Panc1 (cell line): Measurements from ENCODE around the gene APOL6. TPM values are rescaled to one million over a fixed set of nuclear protein-coding genes. Genes with fewer than 3 reads are reported as not detected.

Experiments
- ATAC-seq: fragments of 200-7000 bp; cut with Tn5 transposase; 2 replicates; pipeline ENCODE4 v1.9.1; 2020; ENCODE audit warnings: mild to moderate bottlenecking, moderate library complexity
- BruUV-seq: library from RNA; stranded (reverse); fragments of 400-500 nt; replicated peaks from 2 replicates; lab custom pipeline; 2021; lab: Mats Ljungman, UMichigan
- CTCF ChIA-PET: fragments of 300-600 bp; sonication (Branson Sonifier 250); formaldehyde crosslinking; loops from one replicate; lab custom pipeline; 2022; ENCODE audit warnings: antibody characterized with exemption; lab: Charles Lee
- POLR2A ChIA-PET: fragments of 300-600 bp; sonication (Branson Sonifier 250); formaldehyde crosslinking; loops from one replicate; lab custom pipeline; 2022; ENCODE audit warnings: antibody characterized with exemption; lab: Charles Lee
- DNase-seq: peaks from one replicate; pipeline ENCODE4 v3.0.0-alpha.2; 2010; ENCODE audit warnings: low read depth, low spot score
- H3K27ac ChIP-seq: 2 replicates; pipeline ENCODE4 v1.5.1; 2011; ENCODE audit warnings: mild to moderate bottlenecking, low read length, inconsistent platforms
- H3K27me3 ChIP-seq: fragments of 200-500 bp; sonication (Bioruptor generic); 2 replicates; pipeline ENCODE4 v1.6.0; 2014; ENCODE audit warnings: low read length, inconsistent platforms; ENCODE audit not compliant: control insufficient read depth, insufficient read depth
- H3K36me3 ChIP-seq: fragments of 200-500 bp; sonication (Bioruptor generic); 2 replicates; pipeline ENCODE4 v1.5.1; 2014; ENCODE audit warnings: inconsistent platforms, mild to moderate bottlenecking, low read length, moderate library complexity; ENCODE audit not compliant: control insufficient read depth, insufficient read depth
- H3K4me1 ChIP-seq: 2 replicates; pipeline ENCODE4 v1.5.1; 2011; ENCODE audit warnings: inconsistent platforms, mild to moderate bottlenecking, low read length, moderate library complexity; ENCODE audit not compliant: control insufficient read depth, insufficient read depth
- H3K4me3 ChIP-seq, 2 experiments: 2 replicates each; pipeline ENCODE4 v1.5.1; 2011 to 2012; ENCODE audit warnings: low read depth in 2 of 2, low read length in 2 of 2, mild to moderate bottlenecking in 2 of 2, inconsistent platforms in 1 of 2, moderate library complexity in 1 of 2
- H3K9me3 ChIP-seq: fragments of 200-500 bp; sonication (Bioruptor generic); 2 replicates; pipeline ENCODE4 v1.5.1; 2014; ENCODE audit warnings: low read depth, mild to moderate bottlenecking, inconsistent platforms, low read length, moderate library complexity; ENCODE audit not compliant: control insufficient read depth, insufficient read depth
- CTCF ChIP-seq: fragments of 450-650 bp; IDR thresholded peaks from 2 replicates; pipeline ENCODE4 v1.5.1; 2017; ENCODE audit warnings: mild to moderate bottlenecking
- POLR2AphosphoS5 ChIP-seq: IDR thresholded peaks from 2 replicates; pipeline ENCODE4 v1.6.1; 2012; ENCODE audit warnings: mild to moderate bottlenecking, low read depth, low read length, moderate library complexity
- REST ChIP-seq, 2 experiments: IDR thresholded peaks; 2 replicates each; pipeline ENCODE4 v1.6.1; 2011 to 2012; ENCODE audit warnings: low read depth in 2 of 2, control low read depth in 1 of 2, low read length in 1 of 2, mild to moderate bottlenecking in 1 of 2, moderate library complexity in 1 of 2; ENCODE audit not compliant: insufficient read depth in 1 of 2
- SIN3A ChIP-seq: IDR thresholded peaks from 2 replicates; pipeline ENCODE4 v1.6.1; 2012; ENCODE audit warnings: low read depth, mild to moderate bottlenecking, low read length, moderate library complexity, borderline replicate concordance; ENCODE audit not compliant: insufficient read depth
- TCF7L2 ChIP-seq: IDR thresholded peaks from 2 replicates; pipeline ENCODE4 v1.6.1; 2011; ENCODE audit warnings: mild to moderate bottlenecking, low read depth, low read length, inconsistent platforms
- in situ Hi-C: cut with HindIII; loops from 2 replicates; pipeline ENCODE4 v1.10.0; 2016; ENCODE audit warnings: low sequenced_read_pairs, low pct_unique_long_range_greater_than_20kb
- intact Hi-C: fragments of 100-400 bp; cut with micrococcal nuclease; formaldehyde crosslinking; loops from one replicate; pipeline ENCODE4 v1.10.0; 2022; ENCODE audit not compliant: unreplicated experiment
- total RNA-seq: library from RNA; stranded (reverse); gene quantifications from one replicate; pipeline ENCODE4 v1.2.1, GENCODE V29; 2021; ENCODE audit not compliant: unreplicated experiment

Gene APOL6
- total RNA-seq, 1 experiment from 2014 or later = 16.4 TPM

- ChIA-PET CTCF (no interaction called here), POLR2A (no interaction called here)
- H3K27ac ChIP-seq = peak overlapping the region; percentile 97
- no peaks in the 10 kb centered on the region for H3K36me3 ChIP-seq
- ATAC-seq (0 out of 2 replicates have a peak, but pooled peaks have one; percentile 23), DNase-seq (no peak)
- no peaks in the 10 kb centered on the region for H3K27me3 ChIP-seq
- H3K4me1 ChIP-seq = peaks cover 25% of the 10 kb centered on the region
- BruUV-seq = no TSS peak
- in situ Hi-C loops = no loop called here
- H3K9me3 ChIP-seq = no peaks in the 10 kb centered on the region
- intact Hi-C loops = no loop called here
- H3K4me3 ChIP-seq = no peak overlapping the region
- no peak for TF ChIP-seq SIN3A
- TF ChIP-seq CTCF = peak; percentile 84
- TF ChIP-seq TCF7L2 = no peak
- no peak for TF ChIP-seq REST (IDR thresholded peaks at IDR 0.05; ENCODE audit: insufficient read depth in 1 of 2, low read depth in 2 of 2, low read length in 1 of 2)
- TF ChIP-seq POLR2AphosphoS5 = no peak
Observed at GRCh38 chr22:35631597-35631996, 16.6 kb upstream of the APOL6 start.

GRCh38 chr22:35632935-35633334 lies 15.3 kb upstream of the APOL6 start:
- Histone ChIP-seq H3K27me3 (no peaks in the 10 kb centered on the region), H3K9me3 (no peaks in the 10 kb centered on the region), H3K27ac (peak overlapping the region; percentile 1; the same call in 1 of the 2 replicates), H3K36me3 (no peaks in the 10 kb centered on the region), H3K4me1 (peaks cover 24% of the 10 kb centered on the region), H3K4me3 (no peak overlapping the region)
- TF ChIP-seq CTCF = no peak
- no peak for TF ChIP-seq REST (IDR thresholded peaks at IDR 0.05; ENCODE audit: insufficient read depth in 1 of 2, low read depth in 2 of 2, low read length in 1 of 2)
- no peak for TF ChIP-seq POLR2AphosphoS5
- TF ChIP-seq SIN3A = no peak
- no peak for TF ChIP-seq TCF7L2
- ChIA-PET CTCF (no interaction called here), POLR2A (no interaction called here)
- ATAC-seq = no peak
- intact Hi-C loops = no loop called here
- no TSS peak for BruUV-seq
- in situ Hi-C loops = no loop called here
- no peak for DNase-seq
